ENCODE results near the gene TNS3.

TNS3 gene

GRCh38 chr7:47418601-47419309, 163.2 kb downstream of the TNS3 start:
- no peak for DNase-seq

GRCh38 chr7:47416492-47417480, 165.1 kb downstream of the TNS3 start:
- no peak for DNase-seq

GRCh38 chr7:47415318-47416212, 166.3 kb downstream of the TNS3 start:
- DNase-seq: no peak

- DNase-seq: no peak
Observed at GRCh38 chr7:47414342-47415317, 167.3 kb downstream of the TNS3 start.

GRCh38 chr7:47413526-47414341, 168.2 kb downstream of the TNS3 start:
- no peak for DNase-seq

- DNase-seq: no peak
Observed at GRCh38 chr7:47411901-47412300, 170.0 kb downstream of the TNS3 start.

- DNase-seq: no peak
Observed at GRCh38 chr7:47411281-47411869, 170.5 kb downstream of the TNS3 start.

GRCh38 chr7:47408675-47409074, 173.2 kb downstream of the TNS3 start:
- no peak for DNase-seq

GRCh38 chr7:47407821-47408674, 173.9 kb downstream of the TNS3 start:
- no peak for DNase-seq

DNA sequence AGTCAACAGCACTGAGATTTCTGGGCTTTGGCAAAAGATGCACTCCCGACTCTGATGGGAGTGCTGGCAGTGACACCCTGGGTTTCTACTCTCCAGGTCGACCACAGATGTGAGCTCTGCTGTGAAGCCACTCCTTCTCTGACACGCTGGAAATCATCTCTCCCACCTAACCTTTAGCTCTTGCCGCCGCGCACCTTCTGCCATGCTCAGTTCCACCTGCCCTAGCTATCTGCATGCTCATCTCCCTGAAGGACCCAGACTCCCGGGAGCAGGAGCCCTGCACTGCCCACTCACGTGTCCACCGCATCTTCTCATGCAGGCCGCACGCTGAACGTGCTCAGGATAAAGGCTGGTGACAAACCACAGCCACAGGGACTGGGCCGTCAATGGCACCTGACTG, 174.8 kb downstream of the TNS3 start:
- no peak for DNase-seq

GRCh38 chr7:47406801-47407129, 175.1 kb downstream of the TNS3 start:
- no peak for DNase-seq

GRCh38 chr7:47405921-47406800, 175.8 kb downstream of the TNS3 start:
- no peak for DNase-seq

DNA sequence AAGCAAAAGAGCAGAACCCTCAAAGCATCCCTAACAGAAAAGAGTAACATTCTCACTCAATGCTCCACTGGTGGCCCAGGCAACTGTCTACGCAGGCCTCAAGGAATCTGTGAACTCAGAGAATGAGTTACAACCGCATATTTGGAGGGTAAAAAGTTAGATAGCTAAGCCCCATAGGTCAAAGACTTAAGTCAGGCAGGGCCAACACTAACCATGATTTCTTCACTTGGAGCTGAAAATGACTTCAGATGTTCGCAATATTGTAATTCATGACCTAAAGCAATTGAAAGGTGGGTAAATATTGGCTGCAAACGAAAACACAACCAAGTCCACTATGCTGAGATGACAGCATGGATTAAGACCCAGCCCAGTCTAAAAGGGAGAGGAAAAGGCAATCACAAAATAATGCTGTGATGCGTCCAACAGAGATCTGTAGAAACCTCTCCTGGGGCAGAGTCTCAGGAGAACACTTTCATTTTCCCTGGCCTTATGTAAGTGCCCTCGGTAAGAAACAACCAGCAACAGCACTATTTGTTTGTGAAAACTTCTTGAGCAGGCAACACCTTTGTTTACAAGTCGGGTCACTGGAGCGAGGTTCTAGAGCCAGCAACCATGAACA, 176.5 kb downstream of the TNS3 start:
- no peak for DNase-seq

- DNase-seq: peak; percentile 54
Observed at GRCh38 chr7:47404010-47404409, 177.9 kb downstream of the TNS3 start.

- no peak for DNase-seq
Observed at GRCh38 chr7:47402941-47403866, 178.7 kb downstream of the TNS3 start.

- no peak for DNase-seq
Observed at GRCh38 chr7:47401611-47402570, 180.0 kb downstream of the TNS3 start.
